SH-SY5Y (cell line): ENCODE measurements around the gene NOX5.

Experiments used
- GATA2 ChIP-seq: IDR thresholded peaks from 2 replicates; pipeline ENCODE4 v1.6.1; 2011; ENCODE audit warnings: mild to moderate bottlenecking, low read depth, low read length
- GATA3 ChIP-seq: IDR thresholded peaks from 2 replicates; pipeline ENCODE4 v1.6.1; 2011; ENCODE audit warnings: low read depth, mild to moderate bottlenecking, low read length, moderate library complexity

NOX5 gene, protein sequence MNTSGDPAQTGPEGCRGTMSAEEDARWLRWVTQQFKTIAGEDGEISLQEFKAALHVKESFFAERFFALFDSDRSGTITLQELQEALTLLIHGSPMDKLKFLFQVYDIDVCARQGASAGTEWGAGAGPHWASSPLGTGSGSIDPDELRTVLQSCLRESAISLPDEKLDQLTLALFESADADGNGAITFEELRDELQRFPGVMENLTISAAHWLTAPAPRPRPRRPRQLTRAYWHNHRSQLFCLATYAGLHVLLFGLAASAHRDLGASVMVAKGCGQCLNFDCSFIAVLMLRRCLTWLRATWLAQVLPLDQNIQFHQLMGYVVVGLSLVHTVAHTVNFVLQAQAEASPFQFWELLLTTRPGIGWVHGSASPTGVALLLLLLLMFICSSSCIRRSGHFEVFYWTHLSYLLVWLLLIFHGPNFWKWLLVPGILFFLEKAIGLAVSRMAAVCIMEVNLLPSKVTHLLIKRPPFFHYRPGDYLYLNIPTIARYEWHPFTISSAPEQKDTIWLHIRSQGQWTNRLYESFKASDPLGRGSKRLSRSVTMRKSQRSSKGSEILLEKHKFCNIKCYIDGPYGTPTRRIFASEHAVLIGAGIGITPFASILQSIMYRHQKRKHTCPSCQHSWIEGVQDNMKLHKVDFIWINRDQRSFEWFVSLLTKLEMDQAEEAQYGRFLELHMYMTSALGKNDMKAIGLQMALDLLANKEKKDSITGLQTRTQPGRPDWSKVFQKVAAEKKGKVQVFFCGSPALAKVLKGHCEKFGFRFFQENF

GRCh38 chr15:69014454-69014853 lies at the start of gene NOX5:
Gene NOX5 (plus strand): TSS chr15:69014695. CDS start chr15:69014736, 41 bp downstream.
- TF ChIP-seq GATA3 (no peak), GATA2 (no peak)

- TF ChIP-seq GATA3 (no peak), GATA2 (no peak)
Measured at GRCh38 chr15:68966996-68967395, 47.5 kb upstream of the NOX5 start.

DNA sequence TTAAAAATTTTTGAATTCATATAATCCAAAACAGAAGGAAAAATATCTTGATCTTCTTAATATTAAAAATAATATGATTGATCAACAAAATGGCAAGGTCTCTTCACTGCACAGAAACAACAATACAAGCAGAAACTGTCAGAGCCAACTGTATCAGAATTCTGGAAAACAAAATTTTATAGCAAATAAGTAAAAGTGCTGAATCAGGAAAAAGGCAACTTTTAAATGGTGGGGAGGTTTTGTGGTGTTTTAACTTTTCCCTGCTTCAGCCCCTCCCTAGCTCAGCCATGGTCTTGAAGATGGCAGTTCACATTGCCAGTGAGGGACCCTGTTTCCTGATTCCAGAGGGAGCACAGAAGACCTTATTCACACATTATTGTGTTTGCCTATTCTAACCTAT lies 46.5 kb upstream of the NOX5 start:
- TF ChIP-seq GATA3, result no peak
- no peak for TF ChIP-seq GATA2

DNA sequence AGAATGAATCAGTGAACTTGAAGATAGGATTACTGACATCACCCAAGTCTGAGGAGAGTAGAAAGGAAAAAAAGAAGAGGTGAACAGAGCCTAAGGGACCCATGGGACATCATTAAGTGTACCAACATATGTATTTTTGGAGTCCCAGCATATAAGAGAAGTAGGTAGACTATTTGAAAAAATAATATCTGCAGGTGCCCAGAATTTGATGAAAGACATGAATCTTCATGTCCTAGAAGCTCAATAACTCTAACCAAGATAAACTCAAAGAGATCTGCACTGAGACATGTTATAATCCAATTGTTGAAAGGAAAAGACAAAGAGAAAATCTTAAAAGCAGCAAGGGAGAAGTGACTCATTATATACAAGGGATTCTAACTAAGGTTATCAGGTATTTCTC lies 45.2 kb upstream of the NOX5 start:
- TF ChIP-seq GATA3, result no peak

- no peak for TF ChIP-seq GATA3
- TF ChIP-seq GATA2, result no peak
Measured at GRCh38 chr15:68972201-68973065, 42.1 kb upstream of the NOX5 start.

GRCh38 chr15:68979006-68979405 lies 35.5 kb upstream of the NOX5 start:
- TF ChIP-seq GATA3, result no peak
- TF ChIP-seq GATA2, result peak; percentile 25; the same call in 1 of the 2 replicates

DNA sequence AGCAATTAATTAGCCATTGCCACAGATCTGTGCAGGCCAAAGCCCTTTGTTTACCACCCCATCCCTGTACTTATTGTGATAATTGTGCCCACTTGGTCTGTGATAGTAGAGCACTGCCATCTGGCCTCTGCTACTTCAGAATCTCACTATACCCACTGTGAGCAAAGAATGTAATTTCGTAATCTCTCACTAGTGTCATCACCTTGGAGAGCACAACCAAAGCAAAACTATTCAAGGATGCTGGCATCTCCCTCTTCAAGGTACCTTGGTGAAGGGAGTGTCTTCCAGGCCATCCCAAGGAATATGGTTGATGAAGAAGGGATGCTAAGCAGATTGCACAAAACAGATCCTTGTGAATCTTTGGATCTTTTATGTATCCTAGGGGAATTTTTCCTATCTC lies 34.7 kb upstream of the NOX5 start:
- TF ChIP-seq GATA3 (no peak), GATA2 (no peak)

DNA sequence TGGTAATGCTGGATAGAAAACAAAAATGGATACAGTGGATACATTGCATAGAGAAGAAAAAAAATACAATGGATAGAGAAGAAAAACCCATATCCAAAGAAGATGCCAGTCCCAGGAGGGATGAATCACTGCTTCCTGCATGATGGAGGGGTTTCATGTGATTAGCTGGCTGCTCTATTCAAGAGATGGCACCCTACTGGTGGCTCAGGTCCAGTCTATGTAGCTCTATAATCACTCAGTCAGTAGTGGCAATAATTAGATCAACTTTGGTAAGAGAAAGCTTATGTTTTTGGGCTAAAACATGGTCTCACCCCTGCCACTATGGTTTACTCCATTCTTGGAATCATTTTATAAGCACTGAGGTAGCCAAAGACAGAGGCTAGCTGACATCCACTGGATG lies 33.7 kb upstream of the NOX5 start:
- TF ChIP-seq GATA2, result no peak
- TF ChIP-seq GATA3, result no peak

DNA sequence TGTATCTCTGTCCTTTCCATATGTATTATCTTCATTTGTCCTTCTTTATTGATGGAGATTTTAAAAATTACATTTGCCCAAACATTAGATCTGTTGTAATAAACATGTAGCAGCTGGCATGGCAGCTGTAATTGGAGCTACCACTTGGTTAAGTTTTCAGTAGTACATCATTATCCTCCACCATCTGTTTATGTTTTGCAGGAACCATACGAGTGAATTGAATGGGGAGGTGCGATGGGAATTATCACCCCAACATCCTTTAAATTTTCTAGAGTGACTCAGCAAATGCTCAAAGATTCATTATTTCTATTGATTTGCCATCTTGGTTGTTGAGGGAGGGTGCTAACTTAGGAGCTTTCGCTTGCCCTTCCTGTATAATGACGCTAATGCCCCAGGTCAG lies 32.6 kb upstream of the NOX5 start:
- TF ChIP-seq GATA3 (no peak), GATA2 (no peak)

DNA sequence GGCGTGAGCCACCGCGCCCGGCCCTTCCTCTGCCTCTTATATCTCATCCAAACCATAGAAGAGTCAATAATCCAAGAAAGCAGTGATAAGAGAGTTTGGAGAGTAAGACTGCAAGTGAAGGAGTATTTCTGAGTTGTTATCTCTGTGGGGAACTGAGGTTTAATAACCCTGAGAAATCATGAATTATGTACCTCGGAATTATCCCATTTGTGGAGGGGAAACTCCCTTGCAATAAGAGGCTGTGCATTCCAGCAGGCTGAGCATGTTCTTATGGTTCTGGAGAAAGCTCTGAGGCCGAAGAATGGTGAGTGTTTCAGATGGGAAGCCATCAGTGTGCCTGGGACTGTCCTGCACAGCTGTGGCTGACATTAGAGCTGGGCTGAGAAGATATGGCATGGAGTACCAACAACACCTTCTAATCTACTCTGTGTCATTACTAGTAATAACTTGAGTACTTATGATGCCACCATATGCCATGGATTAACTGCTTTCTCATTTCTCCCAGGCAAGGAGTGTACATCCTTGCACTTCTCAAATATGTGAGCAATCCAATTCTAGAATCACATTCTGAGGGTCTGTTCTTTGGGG lies 31.4 kb upstream of the NOX5 start:
- TF ChIP-seq GATA3 (no peak), GATA2 (no peak)

GRCh38 chr15:68983961-68984481 lies 30.5 kb upstream of the NOX5 start:
- TF ChIP-seq GATA3, result no peak
- no peak for TF ChIP-seq GATA2

GRCh38 chr15:68984586-68984985 lies 29.9 kb upstream of the NOX5 start:
- no peak for TF ChIP-seq GATA3
- TF ChIP-seq GATA2, result no peak

DNA sequence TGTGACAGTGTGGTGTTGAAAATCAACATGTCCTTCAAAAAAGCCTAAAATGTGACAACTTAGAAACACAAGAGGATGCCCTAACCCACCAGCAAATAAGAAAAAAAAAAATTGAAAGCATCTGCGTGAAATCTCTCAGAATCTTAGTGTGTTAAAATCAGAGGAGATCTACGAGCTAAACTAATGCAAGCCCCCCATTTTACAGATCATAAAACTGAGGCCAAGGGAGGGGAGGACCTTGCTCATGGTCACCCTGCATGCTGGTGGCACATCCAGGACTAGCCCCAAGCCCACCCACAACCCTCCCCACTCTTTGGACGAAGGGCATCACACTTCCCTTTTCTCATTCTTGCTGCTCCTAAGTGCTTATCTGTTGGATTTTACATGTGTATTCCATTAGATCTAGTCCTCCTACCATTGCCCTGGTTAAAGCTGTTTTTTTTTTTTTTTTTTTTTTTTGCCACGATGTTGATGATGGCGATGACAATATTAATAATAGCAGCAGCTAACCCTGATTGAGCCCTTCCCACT lies 29.1 kb upstream of the NOX5 start:
- TF ChIP-seq GATA3 (no peak), GATA2 (no peak)
